HFF-Myc (cell line): ENCODE results near the gene CHAC1.

Experiments
- DNase-seq: peaks from one replicate; pipeline ENCODE4 v3.0.0-alpha.2; 2011; ENCODE audit warnings: low read depth; ENCODE audit errors: extremely low read depth
- H3K4me3 ChIP-seq: replicated peaks from 2 replicates; pipeline ENCODE4 v1.5.1; 2011; ENCODE audit warnings: low read depth, mild to moderate bottlenecking, control low read depth, low read length
- TF ChIP-seq, protein P1 (sequence below): IDR thresholded peaks from 2 replicates; pipeline ENCODE4 v1.5.1; 2012; ENCODE audit warnings: mild to moderate bottlenecking, low read depth, low read length, control low read depth; ENCODE audit errors: missing control alignments

Gene CHAC1

DNA sequence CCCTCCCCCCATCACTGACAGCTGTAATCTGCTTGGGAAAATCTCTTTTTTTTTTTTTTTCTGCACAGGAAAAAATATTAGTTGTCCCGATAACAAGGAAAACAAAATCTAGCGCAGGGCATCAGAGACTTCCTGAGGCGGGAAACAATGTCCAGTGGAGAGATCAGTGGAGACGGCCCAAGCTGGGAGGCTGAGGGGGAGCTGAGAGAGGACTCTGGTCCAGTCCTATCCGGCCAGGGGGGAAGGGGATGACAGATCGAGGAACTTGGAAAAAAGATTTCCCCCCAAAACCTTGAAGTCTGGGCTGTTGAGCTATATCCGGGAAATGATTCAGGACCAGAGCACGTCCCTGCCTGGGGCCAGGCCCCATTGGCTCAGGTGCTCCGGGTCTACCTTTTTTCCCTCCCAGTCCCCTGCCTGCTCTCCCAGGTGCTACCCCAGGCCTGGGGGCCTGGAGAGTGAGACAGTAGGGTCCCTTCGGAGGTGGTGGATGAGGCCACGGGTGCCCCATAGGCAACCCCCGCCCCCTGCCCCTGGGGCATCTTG lies 38.1 kb upstream of the CHAC1 start:
- TF ChIP-seq, protein P1, sequence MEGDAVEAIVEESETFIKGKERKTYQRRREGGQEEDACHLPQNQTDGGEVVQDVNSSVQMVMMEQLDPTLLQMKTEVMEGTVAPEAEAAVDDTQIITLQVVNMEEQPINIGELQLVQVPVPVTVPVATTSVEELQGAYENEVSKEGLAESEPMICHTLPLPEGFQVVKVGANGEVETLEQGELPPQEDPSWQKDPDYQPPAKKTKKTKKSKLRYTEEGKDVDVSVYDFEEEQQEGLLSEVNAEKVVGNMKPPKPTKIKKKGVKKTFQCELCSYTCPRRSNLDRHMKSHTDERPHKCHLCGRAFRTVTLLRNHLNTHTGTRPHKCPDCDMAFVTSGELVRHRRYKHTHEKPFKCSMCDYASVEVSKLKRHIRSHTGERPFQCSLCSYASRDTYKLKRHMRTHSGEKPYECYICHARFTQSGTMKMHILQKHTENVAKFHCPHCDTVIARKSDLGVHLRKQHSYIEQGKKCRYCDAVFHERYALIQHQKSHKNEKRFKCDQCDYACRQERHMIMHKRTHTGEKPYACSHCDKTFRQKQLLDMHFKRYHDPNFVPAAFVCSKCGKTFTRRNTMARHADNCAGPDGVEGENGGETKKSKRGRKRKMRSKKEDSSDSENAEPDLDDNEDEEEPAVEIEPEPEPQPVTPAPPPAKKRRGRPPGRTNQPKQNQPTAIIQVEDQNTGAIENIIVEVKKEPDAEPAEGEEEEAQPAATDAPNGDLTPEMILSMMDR: no peak
- no peak for DNase-seq
- no peak overlapping the region for H3K4me3 ChIP-seq

DNA sequence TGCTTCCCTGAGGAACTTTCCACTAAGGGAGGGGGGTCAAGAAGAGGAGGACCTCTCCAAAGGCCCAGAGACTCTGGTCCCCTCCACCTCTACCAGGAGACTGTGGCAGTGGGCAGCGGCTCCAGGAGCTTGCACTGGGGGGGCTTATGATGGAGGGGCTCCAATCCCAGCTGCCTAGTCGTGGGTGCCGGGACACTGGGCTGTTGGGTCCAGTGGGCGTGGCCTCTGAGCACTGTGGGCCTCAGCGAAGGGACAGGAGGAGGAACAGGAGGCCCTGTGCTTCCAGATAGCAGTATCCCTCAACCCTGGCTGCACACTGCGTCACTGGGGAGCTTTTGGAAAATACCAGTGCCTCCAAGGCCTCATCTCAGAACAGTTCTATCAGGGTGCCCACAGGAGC lies 37.6 kb upstream of the CHAC1 start:
- DNase-seq: no peak
- TF ChIP-seq, protein P1: no peak
- no peak overlapping the region for H3K4me3 ChIP-seq

DNA sequence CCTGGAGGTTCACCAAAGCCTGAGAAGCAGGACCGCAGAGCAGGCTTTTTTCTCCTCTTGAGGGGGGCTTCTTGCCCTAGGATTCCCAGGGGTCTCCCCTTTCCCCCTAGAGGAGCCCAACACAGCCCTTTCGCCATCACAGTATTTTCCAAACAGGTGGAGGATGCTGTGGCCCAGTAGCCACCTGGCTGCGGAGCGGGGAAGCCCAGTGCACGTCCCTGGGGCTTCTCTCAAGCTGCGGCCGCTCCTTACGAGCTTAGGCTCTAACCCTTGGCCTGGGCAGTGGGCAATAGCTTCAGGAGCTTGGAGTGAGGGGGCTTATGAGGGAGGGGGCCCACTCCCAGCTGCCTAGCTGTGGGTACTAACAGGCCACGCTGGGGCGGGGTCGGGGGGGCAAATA lies 35.7 kb upstream of the CHAC1 start:
- TF ChIP-seq, protein P1: no peak
- DNase-seq: no peak
- H3K4me3 ChIP-seq: no peak overlapping the region

DNA sequence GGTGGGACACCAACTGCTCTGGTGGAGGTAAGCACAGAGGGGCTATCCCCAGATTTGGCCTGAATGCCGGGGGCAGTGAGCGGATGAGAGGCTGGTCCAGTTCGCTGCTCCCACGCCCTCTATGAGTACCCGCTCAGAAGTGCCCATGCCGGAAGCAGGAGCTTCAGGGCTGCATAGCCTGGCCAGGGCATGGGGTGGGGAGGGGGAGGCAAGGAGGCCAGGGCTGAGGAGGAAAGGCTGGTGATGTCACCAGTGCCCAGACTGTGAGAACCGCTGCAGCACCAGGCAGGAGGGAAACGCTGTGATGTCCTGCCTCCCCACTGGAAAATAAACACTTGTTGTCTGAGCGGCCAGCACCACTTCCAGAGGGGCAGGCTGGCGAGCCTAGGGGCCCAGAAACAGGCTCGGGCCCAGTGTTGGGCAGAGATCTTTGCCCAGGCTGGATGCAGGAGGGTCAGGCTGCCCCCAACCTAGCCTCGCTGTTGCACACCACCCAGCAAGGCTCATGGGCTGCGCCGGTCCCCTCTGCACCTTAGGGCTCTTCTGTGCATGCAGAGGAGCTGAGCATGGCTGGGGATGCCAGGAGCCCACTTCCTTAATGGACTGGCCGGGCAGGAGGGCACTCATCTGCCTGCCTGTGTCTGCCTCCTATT lies 35.0 kb upstream of the CHAC1 start:
- no peak for DNase-seq
- TF ChIP-seq, protein P1: no peak
- H3K4me3 ChIP-seq: no peak overlapping the region

DNA sequence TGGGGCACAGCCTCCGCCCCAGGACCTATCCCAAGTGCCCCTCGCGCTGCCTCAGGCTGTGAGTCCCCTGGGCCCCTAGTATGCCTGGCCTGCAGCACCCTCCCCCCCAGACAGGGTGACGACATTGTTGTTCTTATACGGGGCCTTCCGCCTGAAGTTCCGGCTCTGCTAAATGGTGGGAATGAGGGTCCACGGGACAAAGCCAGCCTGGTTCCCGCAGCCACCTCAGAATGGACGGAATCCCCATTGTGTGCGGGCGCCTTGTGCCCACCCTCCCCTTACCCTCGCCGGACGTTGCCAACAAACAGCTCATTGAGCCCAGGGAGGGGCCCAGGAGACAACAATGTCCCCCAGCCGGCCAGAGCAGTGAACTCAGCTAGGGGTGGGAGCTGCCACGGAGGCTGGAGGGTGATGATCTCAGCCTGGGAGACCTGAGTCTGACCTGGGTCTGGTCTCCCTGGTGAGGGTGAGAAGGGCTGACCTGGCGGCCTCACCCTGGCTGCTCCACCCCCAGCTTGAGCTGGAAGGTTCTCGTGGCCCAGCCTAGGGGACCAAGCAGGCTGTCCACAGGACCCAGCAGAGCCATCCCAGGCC lies 34.4 kb upstream of the CHAC1 start:
- no peak for DNase-seq
- TF ChIP-seq, protein P1: no peak
- no peak overlapping the region for H3K4me3 ChIP-seq

DNA sequence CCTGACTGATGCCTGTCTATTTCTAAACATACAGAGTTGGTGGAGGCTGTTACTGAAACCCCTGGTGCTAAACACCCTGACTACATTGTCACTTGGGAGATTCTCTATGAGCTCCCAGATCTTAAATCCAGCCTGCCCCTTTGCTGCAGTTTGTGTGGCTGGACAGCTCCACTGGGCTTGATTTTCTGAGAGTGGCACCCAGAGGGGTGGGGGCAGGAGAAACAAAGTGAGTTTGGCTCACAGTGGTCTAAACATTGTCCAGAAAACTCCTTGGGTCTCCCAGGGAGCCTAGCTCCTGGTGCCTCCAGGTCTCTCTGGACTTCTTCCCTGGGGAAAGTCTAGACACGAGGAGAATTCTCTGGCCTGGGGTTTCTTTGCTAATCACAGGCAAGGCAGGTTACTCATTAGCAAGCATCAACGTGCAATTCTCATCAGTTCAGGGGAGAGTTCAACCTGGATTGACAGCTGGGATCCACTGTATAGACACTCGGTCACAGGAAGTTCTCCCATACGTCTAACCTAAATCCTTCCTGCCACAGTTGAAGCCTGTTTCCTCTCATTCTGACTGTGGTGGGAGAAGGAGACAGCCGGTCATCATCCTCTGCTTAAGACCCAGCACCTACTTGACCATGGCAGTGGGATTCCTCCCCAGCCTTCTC lies 31.2 kb upstream of the CHAC1 start:
- TF ChIP-seq, protein P1: no peak

More for the DNA sequence above, 31.2 kb upstream of the CHAC1 start:
- H3K4me3 ChIP-seq: no peak overlapping the region
- no peak for DNase-seq
